ENCODE measurements around the gene GRIK4. TPM values are rescaled to one million over a fixed set of nuclear protein-coding genes. Genes with fewer than 3 reads are reported as not detected.
A peak's percentile ranks its signal among the peaks of the same experiment; 100 is the strongest.

The GRIK4 gene
- total and polyA plus RNA-seq, 8 donors, result 0.02 TPM; not detected in 7

GRCh38 chr11:120532832-120533196 lies 21.3 kb downstream of the GRIK4 start:
- 42 to 48% methylated on average over 5 of the region's 5 CpGs for WGBS, 2 donors
- Histone ChIP-seq H3K4me1 (no peaks in the 10 kb centered on the region), H3K36me3 (no peaks in the 10 kb centered on the region), H3K27ac (no peak overlapping the region), H3K27me3 (no peaks in the 10 kb centered on the region), H3K9me3 (no peaks in the 10 kb centered on the region), H3K4me3 (no peak overlapping the region)
- FAIRE-seq, result no peak
- TF ChIP-seq, protein P1, sequence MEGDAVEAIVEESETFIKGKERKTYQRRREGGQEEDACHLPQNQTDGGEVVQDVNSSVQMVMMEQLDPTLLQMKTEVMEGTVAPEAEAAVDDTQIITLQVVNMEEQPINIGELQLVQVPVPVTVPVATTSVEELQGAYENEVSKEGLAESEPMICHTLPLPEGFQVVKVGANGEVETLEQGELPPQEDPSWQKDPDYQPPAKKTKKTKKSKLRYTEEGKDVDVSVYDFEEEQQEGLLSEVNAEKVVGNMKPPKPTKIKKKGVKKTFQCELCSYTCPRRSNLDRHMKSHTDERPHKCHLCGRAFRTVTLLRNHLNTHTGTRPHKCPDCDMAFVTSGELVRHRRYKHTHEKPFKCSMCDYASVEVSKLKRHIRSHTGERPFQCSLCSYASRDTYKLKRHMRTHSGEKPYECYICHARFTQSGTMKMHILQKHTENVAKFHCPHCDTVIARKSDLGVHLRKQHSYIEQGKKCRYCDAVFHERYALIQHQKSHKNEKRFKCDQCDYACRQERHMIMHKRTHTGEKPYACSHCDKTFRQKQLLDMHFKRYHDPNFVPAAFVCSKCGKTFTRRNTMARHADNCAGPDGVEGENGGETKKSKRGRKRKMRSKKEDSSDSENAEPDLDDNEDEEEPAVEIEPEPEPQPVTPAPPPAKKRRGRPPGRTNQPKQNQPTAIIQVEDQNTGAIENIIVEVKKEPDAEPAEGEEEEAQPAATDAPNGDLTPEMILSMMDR (IDR thresholded peaks at IDR 0.05), result no peak
- ATAC-seq, result no peak
- intact Hi-C loops (cut with DNase I), result no loop called here
- DNase-seq, result no peak

DNA sequence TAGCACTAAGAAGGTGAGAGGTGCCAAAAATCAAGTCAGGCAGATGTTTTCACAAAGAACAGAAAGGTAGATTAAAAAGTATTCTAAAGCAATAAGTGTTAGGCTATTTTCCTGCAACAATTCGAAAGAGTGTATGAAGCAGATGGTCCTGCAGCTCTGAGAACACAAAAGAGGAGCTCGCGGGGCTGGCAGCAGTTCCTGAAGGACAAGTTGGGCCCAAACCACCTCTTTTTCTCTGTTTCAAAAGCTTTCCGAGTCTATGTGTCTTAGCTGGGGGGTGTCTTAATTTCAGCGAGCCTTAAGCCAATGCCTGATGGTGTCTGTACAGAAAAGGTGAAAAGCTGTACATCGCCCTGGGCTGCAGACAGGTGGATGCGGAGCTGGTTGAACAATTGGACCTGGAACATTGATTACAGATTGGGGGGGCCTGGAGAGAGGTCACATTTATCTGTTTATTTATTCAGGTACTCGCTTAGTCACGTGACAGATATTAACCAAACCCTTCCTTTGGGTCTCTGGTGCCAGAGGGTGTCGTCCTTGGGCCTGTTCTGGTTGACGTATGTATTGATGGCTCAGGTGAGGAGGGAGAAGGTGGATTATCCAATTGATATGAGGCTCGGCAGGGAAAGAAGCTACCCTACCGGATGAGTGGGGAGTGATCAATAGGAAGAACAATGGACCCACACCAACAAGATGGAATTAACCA lies 24.7 kb downstream of the GRIK4 start:
- TF ChIP-seq, protein P1 (IDR thresholded peaks at IDR 0.05), result no peak
- Histone ChIP-seq H3K27ac (no peak overlapping the region), H3K4me3 (no peak overlapping the region), H3K4me1 (no peaks in the 10 kb centered on the region), H3K27me3 (no peaks in the 10 kb centered on the region), H3K36me3 (no peaks in the 10 kb centered on the region), H3K9me3 (no peaks in the 10 kb centered on the region)
- intact Hi-C loops (cut with DNase I), result no loop called here
- 84 to 89% methylated on average over 13 of the region's 13 CpGs for WGBS, 2 donors
- ATAC-seq, result no peak
- no peak for DNase-seq
- FAIRE-seq, result no peak

- TF ChIP-seq, protein P1 (IDR thresholded peaks at IDR 0.05), result no peak
- H3K4me1 ChIP-seq, result no peaks in the 10 kb centered on the region
Observed at GRCh38 chr11:120536797-120537169, 25.2 kb downstream of the GRIK4 start.

GRCh38 chr11:120537996-120538395 lies 26.4 kb downstream of the GRIK4 start:
- TF ChIP-seq, protein P1 (IDR thresholded peaks at IDR 0.05), result no peak
- ATAC-seq (no peak), DNase-seq (peak in 1 of 6 donors; percentile 22), FAIRE-seq (no peak)
- Histone ChIP-seq H3K9me3 (no peaks in the 10 kb centered on the region), H3K4me3 (no peak overlapping the region), H3K27me3 (no peaks in the 10 kb centered on the region), H3K4me1 (no peaks in the 10 kb centered on the region), H3K36me3 (no peaks in the 10 kb centered on the region), H3K27ac (no peak overlapping the region)
- 89% methylated on average over 12 of the region's 12 CpGs for WGBS, 2 donors
- intact Hi-C loops (cut with DNase I), result no loop called here

More at GRCh38 chr11:120536797-120537169, 25.2 kb downstream of the GRIK4 start:
- Histone ChIP-seq H3K27ac (no peak overlapping the region), H3K36me3 (no peaks in the 10 kb centered on the region), H3K4me3 (no peak overlapping the region), H3K27me3 (no peaks in the 10 kb centered on the region), H3K9me3 (no peaks in the 10 kb centered on the region)
- intact Hi-C loops (cut with DNase I), result no loop called here
- DNase-seq, result no peak
- 87 to 92% methylated on average over 11 of the region's 11 CpGs for WGBS, 2 donors
- no peak for FAIRE-seq
- no peak for ATAC-seq

DNA sequence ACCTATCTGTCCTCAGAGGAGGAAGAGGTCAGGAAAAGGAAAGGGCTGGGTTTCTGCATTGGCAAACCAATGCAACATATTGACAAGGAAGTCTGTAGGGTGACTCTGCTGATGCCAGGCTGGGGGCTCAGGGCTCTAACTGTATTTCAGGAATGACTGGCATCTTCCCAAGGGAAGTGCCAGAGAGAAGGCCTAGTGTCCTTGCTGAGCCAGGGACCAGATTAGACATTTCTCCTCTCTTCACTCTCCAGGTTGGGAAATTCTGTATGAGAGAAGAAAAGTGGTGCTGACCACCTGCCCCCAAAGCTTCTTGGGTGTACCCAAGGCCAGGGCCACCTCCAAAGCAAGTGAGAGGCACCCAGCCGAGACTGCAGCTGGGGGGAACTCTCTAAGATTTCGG lies 27.2 kb downstream of the GRIK4 start:
- FAIRE-seq (no peak), DNase-seq (no peak), ATAC-seq (no peak)
- no peaks in the 10 kb centered on the region for H3K4me1 ChIP-seq
- H3K36me3 ChIP-seq, result no peaks in the 10 kb centered on the region
- no peak overlapping the region for H3K4me3 ChIP-seq
- H3K27ac ChIP-seq, result no peak overlapping the region
- no peaks in the 10 kb centered on the region for H3K9me3 ChIP-seq
- intact Hi-C loops (cut with DNase I), result no loop called here
- whole genome bisulfite sequencing, 2 donors, result 83 to 88% methylated on average over 2 of the region's 2 CpGs
- H3K27me3 ChIP-seq, result no peaks in the 10 kb centered on the region
- TF ChIP-seq, protein P1 (IDR thresholded peaks at IDR 0.05), result no peak

Measured in pancreas (tissue), 10 donors.